H1 (cell line): Measurements from ENCODE around the gene RUNX1. TPM values are rescaled to one million over a fixed set of nuclear protein-coding genes. Genes with fewer than 3 reads are reported as not detected.

ENCODE experiments used
- CTCF ChIA-PET: fragments of 300-600 bp; sonication (Branson Sonifier 250); formaldehyde crosslinking; loops from one replicate; lab custom pipeline; 2021; ENCODE audit not compliant: partially characterized antibody; lab: Charles Lee
- POLR2A ChIA-PET: fragments of 300-600 bp; sonication (Branson Sonifier 250); formaldehyde crosslinking; loops from one replicate; lab custom pipeline; 2021; ENCODE audit warnings: inconsistent platforms; ENCODE audit not compliant: partially characterized antibody; lab: Charles Lee
- DNase-seq, 2 experiments: peaks; one replicate each; pipeline versions ENCODE4 v3.0.0 to v3.0.0-alpha.2; 2010 to 2022; ENCODE audit warnings: low spot score in 2 of 2, low read depth in 1 of 2, mixed read lengths in 1 of 2
- FAIRE-seq: peaks from 2 replicates; lab custom pipeline; 2011; peaks lifted over from hg19 to GRCh38; lab: Jason Lieb, UNC
- H2AFZ ChIP-seq: 2 replicates; pipeline ENCODE4 v1.8.1; 2012; ENCODE audit warnings: low read length, inconsistent platforms
- H2AK5ac ChIP-seq: 2 replicates; pipeline ENCODE4 v1.6.1; 2013; ENCODE audit warnings: low read depth, low read length
- H2BK120ac ChIP-seq: replicated peaks from 2 replicates; pipeline ENCODE3; 2013; ENCODE audit warnings: low read depth, low read length, inconsistent platforms
- H2BK12ac ChIP-seq: 2 replicates; pipeline ENCODE4 v1.6.1; 2013; ENCODE audit warnings: low read depth, low read length
- H2BK15ac ChIP-seq: 2 replicates; pipeline ENCODE4 v1.6.1; 2013; ENCODE audit warnings: low read length
- H2BK20ac ChIP-seq: 2 replicates; pipeline ENCODE4 v1.6.1; 2013; ENCODE audit warnings: low read length
- H2BK5ac ChIP-seq: 2 replicates; pipeline ENCODE4 v1.6.1; 2013; ENCODE audit warnings: low read depth, low read length
- H3K14ac ChIP-seq: 2 replicates; pipeline ENCODE4 v1.6.1; 2013; ENCODE audit warnings: inconsistent platforms; ENCODE audit not compliant: insufficient read length
- H3K18ac ChIP-seq: 2 replicates; pipeline ENCODE4 v1.6.1; 2013; ENCODE audit warnings: low read length; ENCODE audit errors: extremely low read depth
- H3K23ac ChIP-seq: 2 replicates; pipeline ENCODE4 v1.6.1; 2013; ENCODE audit warnings: inconsistent platforms; ENCODE audit not compliant: insufficient read length
- H3K23me2 ChIP-seq: 2 replicates; pipeline ENCODE4 v1.6.1; 2013; ENCODE audit warnings: low read depth, low read length
- H3K27ac ChIP-seq: 2 replicates; pipeline ENCODE4 v1.6.1; 2011; ENCODE audit warnings: low read depth, low read length, inconsistent platforms
- H3K27me3 ChIP-seq, 4 experiments: replicated peaks in 1 of 4; 1 replicate in 1 of 4; 2 replicates in 3 of 4; pipeline versions ENCODE4 v1.6.1 to v1.8.1; 2011 to 2013; ENCODE audit warnings: low read length in 3 of 4, mild to moderate bottlenecking in 3 of 4, inconsistent platforms in 2 of 4, mixed read lengths in 2 of 4, moderate library complexity in 1 of 4; ENCODE audit not compliant: control insufficient read depth in 3 of 4, insufficient read depth in 3 of 4; ENCODE audit errors: extremely low read depth in 1 of 4
- H3K36me3 ChIP-seq, 4 experiments: 2 replicates each; pipeline versions ENCODE4 v1.6.1 to v1.8.1; 2011 to 2013; ENCODE audit warnings: mild to moderate bottlenecking in 4 of 4, low read length in 3 of 4, moderate library complexity in 2 of 4, control low read depth in 1 of 4, inconsistent platforms in 1 of 4; ENCODE audit not compliant: insufficient read depth in 4 of 4, control insufficient read depth in 2 of 4
- H3K4ac ChIP-seq: replicated peaks from 2 replicates; pipeline ENCODE3; 2013; ENCODE audit warnings: low read length, low read depth, mixed read lengths, inconsistent platforms; ENCODE audit not compliant: insufficient read length
- H3K4me1 ChIP-seq, 4 experiments: replicated peaks in 1 of 4; 1 replicate in 1 of 4; 2 replicates in 3 of 4; pipeline versions ENCODE4 v1.6.1 to v1.8.1; 2011 to 2013; ENCODE audit warnings: low read length in 3 of 4, inconsistent platforms in 2 of 4, mixed read lengths in 1 of 4; ENCODE audit not compliant: insufficient read depth in 4 of 4, control insufficient read depth in 3 of 4
- H3K4me2 ChIP-seq, 2 experiments: 2 replicates each; pipeline versions ENCODE4 v1.6.1 to v1.8.1; 2011 to 2013; ENCODE audit warnings: low read depth in 2 of 2, low read length in 2 of 2, control low read depth in 1 of 2, inconsistent platforms in 1 of 2, mild to moderate bottlenecking in 1 of 2; ENCODE audit not compliant: insufficient read depth in 1 of 2
- H3K4me3 ChIP-seq, 4 experiments: fragments of 200-600, 300-600 bp in 1 of 4; sonication (generic), shearing (Covaris generic), sonication (Bioruptor Twin) in 1 of 4; 2 replicates each; pipeline versions ENCODE4 v1.5.1 to v1.8.1; 2011 to 2016; ENCODE audit warnings: low read length in 4 of 4, low read depth in 3 of 4, control low read depth in 2 of 4, inconsistent platforms in 2 of 4, mild to moderate bottlenecking in 2 of 4, mixed read lengths in 1 of 4, moderate library complexity in 1 of 4; ENCODE audit not compliant: insufficient read depth in 2 of 4; ENCODE audit errors: extremely low read depth in 1 of 4
- H3K56ac ChIP-seq: replicated peaks from 2 replicates; pipeline ENCODE3; 2013; ENCODE audit warnings: low read depth, mild to moderate bottlenecking, mixed read lengths, low read length, inconsistent platforms; ENCODE audit not compliant: insufficient read length
- H3K79me1 ChIP-seq: 2 replicates; pipeline ENCODE4 v1.6.1; 2013; ENCODE audit warnings: low read depth, low read length, control low read depth
- H3K79me2 ChIP-seq, 2 experiments: 2 replicates each; pipeline versions ENCODE4 v1.6.1 to v1.8.1; 2012 to 2013; ENCODE audit warnings: low read length in 2 of 2, mild to moderate bottlenecking in 2 of 2, inconsistent platforms in 1 of 2; ENCODE audit not compliant: insufficient read depth in 2 of 2, control insufficient read depth in 1 of 2
- H3K9ac ChIP-seq, 4 experiments: replicated peaks in 1 of 4; 1 replicate in 1 of 4; 2 replicates in 3 of 4; pipeline versions ENCODE4 v1.6.1 to v1.8.1; 2011 to 2013; ENCODE audit warnings: low read depth in 3 of 4, low read length in 3 of 4, control low read depth in 2 of 4, mild to moderate bottlenecking in 2 of 4, moderate library complexity in 2 of 4, inconsistent platforms in 1 of 4; ENCODE audit errors: extremely low read depth in 1 of 4
- H3K9me3 ChIP-seq, 2 experiments: 2 replicates each; pipeline versions ENCODE4 v1.6.1 to v1.8.1; 2012 to 2013; ENCODE audit warnings: mild to moderate bottlenecking in 2 of 2, moderate library complexity in 2 of 2, control low read depth in 1 of 2, inconsistent platforms in 1 of 2, low read depth in 1 of 2, low read length in 1 of 2, mixed read lengths in 1 of 2; ENCODE audit not compliant: insufficient read depth in 2 of 2
- H4K20me1 ChIP-seq, 2 experiments: replicated peaks in 1 of 2; 2 replicates each; pipeline versions ENCODE3 to v1.8.1; 2011 to 2013; ENCODE audit warnings: inconsistent platforms in 2 of 2, low read length in 2 of 2, mild to moderate bottlenecking in 1 of 2; ENCODE audit not compliant: insufficient read depth in 2 of 2, control insufficient read depth in 1 of 2
- H4K5ac ChIP-seq: 2 replicates; pipeline ENCODE4 v1.6.1; 2013; ENCODE audit warnings: low read length, low read depth, mixed read lengths, inconsistent platforms; ENCODE audit not compliant: insufficient read length
- H4K8ac ChIP-seq: 2 replicates; pipeline ENCODE4 v1.8.0; 2013; ENCODE audit warnings: mild to moderate bottlenecking, moderate library complexity, low read length, inconsistent platforms; ENCODE audit not compliant: insufficient read depth; ENCODE audit errors: extremely low read depth
- H4K91ac ChIP-seq: replicated peaks from 2 replicates; pipeline ENCODE3; 2013; ENCODE audit warnings: low read length, mixed read lengths, inconsistent platforms; ENCODE audit not compliant: insufficient read length
- CBX5 ChIP-seq: fragments of 300-800, 300-1000 bp; sonication (generic); IDR thresholded peaks from 2 replicates; pipeline ENCODE4 v1.7.1; 2016; ENCODE audit warnings: antibody characterized with exemption, low read length, low read depth
- CEBPB ChIP-seq: IDR thresholded peaks from 2 replicates; pipeline ENCODE4 v1.6.1; 2012; ENCODE audit warnings: low read depth, low read length
- WGBS, 2 experiments: shearing (Covaris generic) in 1 of 2; methylation state at CpG; one replicate each; pipeline versions ENCODE4 v1.1.6 to v1.1.7; 2013 to 2015; ENCODE audit warnings: low lambda C conversion rate in 2 of 2, mixed read lengths in 2 of 2, inconsistent platforms in 1 of 2, low coverage in 1 of 2, missing lambda C conversion rate in 1 of 2; ENCODE audit not compliant: insufficient replicate concordance in 2 of 2, insufficient coverage in 1 of 2, insufficient read length in 1 of 2; ENCODE audit errors: extremely low coverage in 1 of 2, missing lambda C conversion rate in 1 of 2; 5-methylcytosine and 5-hydroxymethylcytosine counted together
- polyA plus RNA-seq, 7 experiments: library from polyadenylated mRNA; depleted of rRNA in 3 of 7; stranded (reverse) in 5 of 7; unstranded in 2 of 7; fragments of >200 nt in 5 of 7; fragments of 200-250 nt in 2 of 7; gene quantifications; 1 replicate in 5 of 7; 2 replicates in 1 of 7; 4 replicates in 1 of 7; pipeline versions ENCODE4 v1.2.1 to v1.2.3, GENCODE V29; 2011 to 2013; ENCODE audit warnings: missing spikeins in 2 of 7, mixed read lengths in 2 of 7
- total RNA-seq: library from RNA; stranded (reverse); fragmentation: NEBNext Ultra II Directional; extraction: Animal tissue kit (Norgen Biotek cat#: 25700); gene quantifications from 2 replicates; pipeline ENCODE4 v1.2.1, GENCODE V29; 2021

Gene RUNX1
- total and polyA plus RNA-seq, 2 of the 8 experiments (the other 6 are each of a cell fraction or from before 2014, with no cell fraction given): 0.20 to 0.60 TPM

DNA sequence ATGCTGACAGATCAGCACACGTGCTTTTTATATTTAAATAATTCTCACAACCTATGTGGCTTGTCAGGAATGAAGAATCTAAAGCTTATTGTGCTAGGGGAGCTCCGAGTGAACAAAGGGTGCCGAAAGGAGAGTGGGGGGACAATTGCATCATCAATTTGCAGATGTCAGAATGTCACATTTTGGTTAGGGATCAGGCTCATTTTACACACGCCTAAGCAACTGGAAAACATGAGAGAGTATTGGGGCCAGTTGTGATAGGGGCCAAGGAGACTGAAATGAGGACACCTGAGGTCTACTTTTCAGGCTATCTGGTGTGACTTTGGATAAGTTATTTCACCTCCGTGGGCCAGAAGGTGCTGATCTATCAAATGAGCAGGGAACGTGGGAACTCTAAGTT is 31.8 kb downstream of the RUNX1 start:
- Histone ChIP-seq H3K4me2 (no peak overlapping the region), H4K91ac (no peak overlapping the region), H3K23me2 (no peaks in the 10 kb centered on the region), H3K4ac (no peak overlapping the region), H3K79me1 (no peaks in the 10 kb centered on the region), H2BK12ac (no peak overlapping the region), H2AK5ac (no peak overlapping the region), H4K8ac (no peak overlapping the region), H2AFZ (no peak overlapping the region), H2BK5ac (no peak overlapping the region), H2BK15ac (no peak overlapping the region), H3K9ac (no peak overlapping the region), H3K4me3 (no peak overlapping the region), H3K23ac (no peak overlapping the region), H3K27me3 (no peaks in the 10 kb centered on the region), H3K9me3 (no peaks in the 10 kb centered on the region), H4K5ac (no peak overlapping the region), H3K14ac (no peak overlapping the region), H4K20me1 (no peaks in the 10 kb centered on the region), H3K36me3 (no peaks in the 10 kb centered on the region), H3K79me2 (no peaks in the 10 kb centered on the region), H2BK120ac (no peak overlapping the region), H3K4me1 (no peaks in the 10 kb centered on the region), H2BK20ac (no peak overlapping the region), H3K56ac (no peak overlapping the region), H3K27ac (no peak overlapping the region), H3K18ac (no peak overlapping the region)
- ChIA-PET CTCF (interaction anchor here (0.6 kb wide), 1 partner anchor 115 kb away, joined by 3 read pairs; no protein-coding TSS in a partner anchor), POLR2A (interaction anchor here (0.6 kb wide), 1 partner anchor 189 kb away, joined by 3 read pairs; no protein-coding TSS in a partner anchor)
- TF ChIP-seq CBX5: no peak
- 0 out of 2 replicates have a peak, but pooled peaks have one; percentile 26 for TF ChIP-seq CEBPB
- WGBS, 2 experiments: 89% methylated on average over 6 of the region's 6 CpGs; no CpG with 5 or more reads in 1 of the 2 experiments
- DNase-seq: no peak
- no peak for FAIRE-seq
